ENCODE measurements around the gene PCDHB2.
A peak's percentile ranks its signal among the peaks of the same experiment; 100 is the strongest.
"Not testable (repeated sequence)": the region's sequence is repeated elsewhere in the genome, so short reads cannot be mapped to it uniquely, and the experiment has no call there.

Gene PCDHB2

DNA sequence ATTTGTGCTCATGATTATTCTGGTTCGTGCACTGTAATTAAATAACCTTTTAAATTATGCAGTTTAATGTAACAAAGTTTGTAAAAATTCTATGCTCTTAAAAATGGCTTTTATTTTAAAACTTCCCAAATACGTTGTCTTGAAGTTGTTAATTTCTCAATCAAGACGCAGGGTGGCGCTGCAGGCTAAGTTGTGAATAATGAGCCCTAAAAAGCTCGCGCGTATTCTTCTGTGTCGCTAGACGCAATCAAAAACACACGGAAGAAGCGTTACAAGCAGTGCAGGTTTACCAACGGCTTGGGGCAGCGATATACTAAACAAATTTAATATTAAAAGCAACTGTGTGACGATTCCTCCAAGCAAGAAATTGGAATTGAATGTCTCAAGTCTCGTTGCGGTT, 27.1 kb downstream of the PCDHB2 start, which contains the start of gene PCDHB4:
Gene PCDHB4, plus strand, starts transcription at position 256 of the 400 bp plus-strand sequence. CDS start 181 bp downstream, outside the sequence.
- no peak within 1 kb of the TSS for H3K4me3 ChIP-seq (ENCODE audit: control insufficient read depth, low read depth, low read length)
- DNase-seq (ENCODE audit: low read depth), result peak; percentile 8

DNA sequence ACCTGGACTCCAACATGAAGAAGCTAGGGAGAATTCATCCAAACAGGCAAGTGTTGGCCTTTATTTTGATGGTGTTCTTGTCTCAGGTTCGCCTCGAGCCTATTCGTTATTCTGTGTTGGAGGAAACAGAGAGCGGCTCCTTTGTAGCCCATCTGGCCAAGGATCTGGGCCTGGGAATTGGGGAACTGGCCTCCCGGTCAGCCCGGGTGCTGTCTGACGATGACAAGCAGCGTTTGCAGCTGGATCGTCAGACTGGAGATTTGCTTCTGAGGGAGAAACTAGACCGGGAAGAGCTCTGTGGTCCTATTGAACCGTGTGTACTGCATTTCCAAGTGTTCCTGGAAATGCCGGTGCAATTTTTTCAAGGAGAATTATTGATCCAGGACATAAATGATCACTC, 27.6 kb downstream of the PCDHB2 start:
- DNase-seq (ENCODE audit: low read depth), result no peak
- TF ChIP-seq, protein P1, sequence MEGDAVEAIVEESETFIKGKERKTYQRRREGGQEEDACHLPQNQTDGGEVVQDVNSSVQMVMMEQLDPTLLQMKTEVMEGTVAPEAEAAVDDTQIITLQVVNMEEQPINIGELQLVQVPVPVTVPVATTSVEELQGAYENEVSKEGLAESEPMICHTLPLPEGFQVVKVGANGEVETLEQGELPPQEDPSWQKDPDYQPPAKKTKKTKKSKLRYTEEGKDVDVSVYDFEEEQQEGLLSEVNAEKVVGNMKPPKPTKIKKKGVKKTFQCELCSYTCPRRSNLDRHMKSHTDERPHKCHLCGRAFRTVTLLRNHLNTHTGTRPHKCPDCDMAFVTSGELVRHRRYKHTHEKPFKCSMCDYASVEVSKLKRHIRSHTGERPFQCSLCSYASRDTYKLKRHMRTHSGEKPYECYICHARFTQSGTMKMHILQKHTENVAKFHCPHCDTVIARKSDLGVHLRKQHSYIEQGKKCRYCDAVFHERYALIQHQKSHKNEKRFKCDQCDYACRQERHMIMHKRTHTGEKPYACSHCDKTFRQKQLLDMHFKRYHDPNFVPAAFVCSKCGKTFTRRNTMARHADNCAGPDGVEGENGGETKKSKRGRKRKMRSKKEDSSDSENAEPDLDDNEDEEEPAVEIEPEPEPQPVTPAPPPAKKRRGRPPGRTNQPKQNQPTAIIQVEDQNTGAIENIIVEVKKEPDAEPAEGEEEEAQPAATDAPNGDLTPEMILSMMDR (conservative IDR thresholded peaks at IDR 0.05; ENCODE audit: control insufficient read depth, insufficient read depth, low read depth, low read length), result no peak
- H3K4me3 ChIP-seq (ENCODE audit: control insufficient read depth, low read depth, low read length), result no peak overlapping the region

More for the DNA sequence above, 27.1 kb downstream of the PCDHB2 start, which contains the start of gene PCDHB4:
- TF ChIP-seq, protein P1 (conservative IDR thresholded peaks at IDR 0.05; ENCODE audit: control insufficient read depth, insufficient read depth, low read depth, low read length), result peak; percentile 14

DNA sequence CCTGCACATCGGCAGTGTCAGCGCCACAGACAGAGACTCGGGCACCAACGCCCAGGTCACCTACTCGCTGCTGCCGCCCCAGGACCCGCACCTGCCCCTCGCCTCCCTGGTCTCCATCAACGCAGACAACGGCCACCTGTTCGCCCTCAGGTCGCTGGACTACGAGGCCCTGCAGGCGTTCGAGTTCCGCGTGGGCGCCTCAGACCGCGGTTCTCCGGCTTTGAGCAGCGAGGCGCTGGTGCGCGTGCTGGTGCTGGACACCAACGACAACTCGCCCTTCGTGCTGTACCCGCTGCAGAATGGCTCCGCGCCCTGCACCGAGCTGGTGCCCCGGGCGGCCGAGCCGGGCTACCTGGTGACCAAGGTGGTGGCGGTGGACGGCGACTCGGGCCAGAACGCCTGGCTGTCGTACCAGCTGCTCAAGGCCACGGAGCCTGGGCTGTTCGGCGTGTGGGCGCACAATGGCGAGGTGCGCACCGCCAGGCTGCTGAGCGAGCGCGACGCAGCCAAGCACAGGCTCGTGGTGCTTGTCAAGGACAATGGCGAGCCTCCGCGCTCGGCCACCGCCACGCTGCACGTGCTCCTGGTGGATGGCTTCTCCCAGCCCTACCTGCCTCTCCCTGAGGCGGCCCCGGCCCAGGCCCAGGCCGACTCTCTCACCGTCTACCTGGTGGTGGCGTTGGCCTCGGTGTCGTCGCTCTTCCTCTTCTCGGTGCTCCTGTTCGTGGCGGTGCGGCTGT, 29.2 kb downstream of the PCDHB2 start:
- not testable (repeated sequence) for H3K4me3 ChIP-seq (ENCODE audit: control insufficient read depth, low read depth, low read length); DNase-seq (ENCODE audit: low read depth)

DNA sequence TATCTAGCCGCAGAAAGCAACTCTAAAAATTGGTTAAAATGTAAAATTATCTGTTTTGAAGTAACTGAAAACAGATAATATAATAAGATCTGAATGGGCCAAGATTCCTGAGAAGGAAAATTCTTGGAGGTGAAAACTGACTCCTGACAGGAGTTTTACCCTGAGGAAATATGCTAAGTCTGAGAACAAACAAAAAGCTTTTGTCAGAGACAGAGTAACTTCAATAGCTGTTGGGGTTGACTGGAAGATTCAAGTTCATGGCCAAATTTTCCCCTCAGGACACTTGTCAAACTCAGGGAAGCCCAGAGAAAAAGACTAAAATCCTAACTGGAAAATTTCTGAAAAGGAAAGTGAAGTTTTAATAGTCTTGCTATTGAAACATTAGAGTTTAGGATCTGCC, 32.9 kb downstream of the PCDHB2 start:
- DNase-seq (ENCODE audit: low read depth), result no peak
- H3K4me3 ChIP-seq (ENCODE audit: control insufficient read depth, low read depth, low read length), result no peak overlapping the region
- TF ChIP-seq, protein P1 (conservative IDR thresholded peaks at IDR 0.05; ENCODE audit: control insufficient read depth, insufficient read depth, low read depth, low read length), result no peak

DNA sequence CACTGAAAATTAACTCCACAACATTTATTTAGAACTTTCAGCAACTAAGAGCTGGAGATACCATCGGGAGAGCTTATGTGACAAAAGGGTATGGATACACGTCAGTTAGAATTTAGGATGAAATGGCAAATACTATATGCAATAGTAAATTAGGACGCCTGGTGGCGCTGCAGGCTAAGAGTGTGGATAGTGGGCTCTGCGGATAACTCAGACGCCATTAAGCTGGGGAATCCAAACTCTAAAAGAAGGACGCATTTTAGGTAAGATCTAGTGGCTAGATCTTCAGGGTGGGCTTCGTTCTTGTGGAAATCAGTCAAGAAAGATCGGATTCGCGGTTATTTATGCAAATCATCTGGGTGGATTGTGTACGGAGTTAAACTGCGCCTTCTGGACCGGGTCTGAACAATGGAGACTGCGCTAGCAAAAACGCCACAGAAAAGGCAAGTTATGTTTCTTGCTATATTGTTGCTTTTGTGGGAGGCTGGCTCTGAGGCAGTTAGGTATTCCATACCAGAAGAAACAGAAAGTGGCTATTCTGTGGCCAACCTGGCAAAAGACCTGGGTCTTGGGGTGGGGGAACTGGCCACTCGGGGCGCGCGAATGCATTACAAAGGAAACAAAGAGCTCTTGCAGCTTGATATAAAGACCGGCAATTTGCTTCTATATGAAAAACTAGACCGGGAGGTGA, 40.8 kb downstream of the PCDHB2 start, which contains the start of gene PCDHB5:
Gene PCDHB5, plus strand, starts transcription at position 177 of the 688 bp plus-strand sequence. Its CDS starts 229 bp downstream, at position 406.
- H3K4me3 ChIP-seq (ENCODE audit: control insufficient read depth, low read depth, low read length), result peak within 1 kb of the TSS; percentile 7
- DNase-seq (ENCODE audit: low read depth), result peak; percentile 9
- TF ChIP-seq, protein P1 (conservative IDR thresholded peaks at IDR 0.05; ENCODE audit: control insufficient read depth, insufficient read depth, low read depth, low read length), result peak; percentile 40

DNA sequence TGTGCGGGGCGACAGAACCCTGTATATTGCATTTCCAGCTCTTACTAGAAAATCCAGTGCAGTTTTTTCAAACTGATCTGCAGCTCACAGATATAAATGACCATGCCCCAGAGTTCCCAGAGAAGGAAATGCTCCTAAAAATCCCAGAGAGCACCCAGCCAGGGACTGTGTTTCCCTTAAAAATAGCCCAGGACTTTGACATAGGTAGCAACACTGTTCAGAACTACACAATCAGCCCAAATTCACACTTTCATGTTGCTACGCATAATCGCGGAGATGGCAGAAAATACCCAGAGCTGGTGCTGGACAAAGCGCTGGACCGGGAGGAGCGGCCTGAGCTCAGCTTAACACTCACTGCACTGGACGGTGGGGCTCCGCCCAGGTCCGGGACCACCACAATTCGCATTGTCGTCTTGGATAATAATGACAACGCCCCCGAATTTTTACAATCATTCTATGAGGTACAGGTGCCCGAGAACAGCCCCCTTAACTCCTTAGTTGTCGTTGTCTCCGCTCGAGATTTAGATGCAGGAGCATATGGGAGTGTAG, 41.4 kb downstream of the PCDHB2 start:
- H3K4me3 ChIP-seq (ENCODE audit: control insufficient read depth, low read depth, low read length), result no peak overlapping the region
- TF ChIP-seq, protein P1 (conservative IDR thresholded peaks at IDR 0.05; ENCODE audit: control insufficient read depth, insufficient read depth, low read depth, low read length), result no peak

DNA sequence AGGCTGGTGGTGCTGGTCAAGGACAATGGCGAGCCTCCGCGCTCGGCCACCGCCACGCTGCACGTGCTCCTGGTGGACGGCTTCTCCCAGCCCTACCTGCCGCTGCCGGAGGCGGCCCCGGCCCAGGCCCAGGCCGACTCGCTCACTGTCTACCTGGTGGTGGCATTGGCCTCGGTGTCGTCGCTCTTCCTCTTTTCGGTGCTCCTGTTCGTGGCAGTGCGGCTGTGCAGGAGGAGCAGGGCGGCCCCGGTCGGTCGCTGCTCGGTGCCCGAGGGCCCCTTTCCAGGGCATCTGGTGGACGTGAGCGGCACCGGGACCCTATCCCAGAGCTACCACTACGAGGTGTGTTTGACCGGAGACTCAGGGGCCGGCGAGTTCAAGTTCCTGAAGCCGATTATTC, 42.9 kb downstream of the PCDHB2 start:
- not testable (repeated sequence) for DNase-seq (ENCODE audit: low read depth); H3K4me3 ChIP-seq (ENCODE audit: control insufficient read depth, low read depth, low read length)

More for the DNA sequence above, 41.4 kb downstream of the PCDHB2 start:
- DNase-seq (ENCODE audit: low read depth), result no peak

All from fibroblast of mammary gland (primary cell).